HUES48 (cell line): ENCODE measurements around the gene SART3.

Experiments used
- H3K27ac ChIP-seq: one replicate; pipeline ENCODE4 v1.7.0; 2013; ENCODE audit warnings: low read depth, low read length, inconsistent platforms
- H3K27me3 ChIP-seq: 2 replicates; pipeline ENCODE4 v1.6.1; 2013; ENCODE audit warnings: mild to moderate bottlenecking, low read length; ENCODE audit not compliant: control insufficient read depth, insufficient read depth
- H3K36me3 ChIP-seq: 2 replicates; pipeline ENCODE4 v1.6.1; 2013; ENCODE audit warnings: low read length; ENCODE audit not compliant: control insufficient read depth, insufficient read depth
- H3K4me1 ChIP-seq: 2 replicates; pipeline ENCODE4 v1.6.1; 2013; ENCODE audit warnings: mild to moderate bottlenecking, low read length; ENCODE audit not compliant: control insufficient read depth, insufficient read depth
- H3K4me3 ChIP-seq: 2 replicates; pipeline ENCODE4 v1.5.1; 2013; ENCODE audit warnings: mild to moderate bottlenecking, low read depth, low read length
- H3K9ac ChIP-seq: 2 replicates; pipeline ENCODE4 v1.6.1; 2013; ENCODE audit warnings: mild to moderate bottlenecking, low read depth, low read length, moderate library complexity
- H3K9me3 ChIP-seq: 2 replicates; pipeline ENCODE4 v1.6.1; 2013; ENCODE audit warnings: low read length; ENCODE audit not compliant: control insufficient read depth, insufficient read depth

Gene SART3, protein sequence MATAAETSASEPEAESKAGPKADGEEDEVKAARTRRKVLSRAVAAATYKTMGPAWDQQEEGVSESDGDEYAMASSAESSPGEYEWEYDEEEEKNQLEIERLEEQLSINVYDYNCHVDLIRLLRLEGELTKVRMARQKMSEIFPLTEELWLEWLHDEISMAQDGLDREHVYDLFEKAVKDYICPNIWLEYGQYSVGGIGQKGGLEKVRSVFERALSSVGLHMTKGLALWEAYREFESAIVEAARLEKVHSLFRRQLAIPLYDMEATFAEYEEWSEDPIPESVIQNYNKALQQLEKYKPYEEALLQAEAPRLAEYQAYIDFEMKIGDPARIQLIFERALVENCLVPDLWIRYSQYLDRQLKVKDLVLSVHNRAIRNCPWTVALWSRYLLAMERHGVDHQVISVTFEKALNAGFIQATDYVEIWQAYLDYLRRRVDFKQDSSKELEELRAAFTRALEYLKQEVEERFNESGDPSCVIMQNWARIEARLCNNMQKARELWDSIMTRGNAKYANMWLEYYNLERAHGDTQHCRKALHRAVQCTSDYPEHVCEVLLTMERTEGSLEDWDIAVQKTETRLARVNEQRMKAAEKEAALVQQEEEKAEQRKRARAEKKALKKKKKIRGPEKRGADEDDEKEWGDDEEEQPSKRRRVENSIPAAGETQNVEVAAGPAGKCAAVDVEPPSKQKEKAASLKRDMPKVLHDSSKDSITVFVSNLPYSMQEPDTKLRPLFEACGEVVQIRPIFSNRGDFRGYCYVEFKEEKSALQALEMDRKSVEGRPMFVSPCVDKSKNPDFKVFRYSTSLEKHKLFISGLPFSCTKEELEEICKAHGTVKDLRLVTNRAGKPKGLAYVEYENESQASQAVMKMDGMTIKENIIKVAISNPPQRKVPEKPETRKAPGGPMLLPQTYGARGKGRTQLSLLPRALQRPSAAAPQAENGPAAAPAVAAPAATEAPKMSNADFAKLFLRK

DNA sequence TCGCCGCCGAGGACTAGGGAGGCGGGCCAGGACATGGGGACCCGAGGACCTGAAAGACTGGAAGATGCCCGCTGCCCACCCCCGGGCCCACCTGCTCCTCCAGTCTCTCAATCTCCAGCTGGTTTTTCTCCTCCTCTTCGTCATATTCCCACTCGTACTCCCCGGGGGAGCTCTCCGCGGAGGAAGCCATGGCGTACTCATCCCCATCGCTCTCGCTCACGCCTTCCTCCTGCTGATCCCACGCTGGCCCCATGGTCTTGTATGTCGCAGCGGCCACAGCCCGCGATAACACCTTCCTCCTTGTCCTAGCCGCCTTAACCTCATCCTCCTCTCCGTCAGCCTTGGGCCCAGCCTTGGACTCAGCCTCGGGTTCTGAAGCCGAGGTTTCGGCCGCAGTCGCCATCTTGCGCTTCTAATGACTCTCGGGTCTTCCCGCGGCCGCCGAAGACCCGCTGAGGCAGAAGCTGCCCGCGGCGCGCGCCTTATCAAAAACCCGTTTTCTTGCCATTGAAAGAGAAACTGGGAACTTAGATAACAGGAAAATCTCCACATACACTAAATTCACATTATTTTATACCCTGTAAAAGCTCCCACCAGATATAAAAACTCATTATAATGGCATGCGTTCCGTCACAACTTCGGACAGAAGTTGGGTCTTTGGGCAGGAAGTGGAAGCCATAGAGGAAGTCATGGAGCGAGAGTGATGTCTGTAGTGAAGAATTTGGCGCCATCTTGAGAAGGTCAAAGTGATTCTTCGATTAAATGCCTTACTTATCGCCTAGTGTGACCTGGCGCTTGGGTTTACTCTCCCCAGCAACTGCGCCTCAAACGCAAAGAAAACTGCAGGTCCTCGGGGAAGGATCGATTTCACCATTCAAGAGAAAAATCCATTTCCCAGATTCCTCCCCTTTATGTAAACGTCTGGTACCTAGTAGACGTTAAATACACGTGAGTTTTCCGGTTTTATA lies at the start of gene SART3:
Gene SART3 (minus strand): TSS at position 422 of the 968 bp plus-strand sequence. CDS start 19 bp downstream, at position 403.
- no peaks in the 10 kb centered on the region for H3K9me3 ChIP-seq
- no peaks in the 10 kb centered on the region for H3K27me3 ChIP-seq
- peak within 1 kb of the TSS; percentile 99 for H3K4me3 ChIP-seq
- H3K4me1 ChIP-seq, result peaks cover 8% of the 10 kb centered on the region
- peaks cover 46% of the 10 kb centered on the region for H3K36me3 ChIP-seq
- H3K27ac ChIP-seq, result peak within 1 kb of the TSS; percentile 94
- H3K9ac ChIP-seq, result peak within 1 kb of the TSS; percentile 88

DNA sequence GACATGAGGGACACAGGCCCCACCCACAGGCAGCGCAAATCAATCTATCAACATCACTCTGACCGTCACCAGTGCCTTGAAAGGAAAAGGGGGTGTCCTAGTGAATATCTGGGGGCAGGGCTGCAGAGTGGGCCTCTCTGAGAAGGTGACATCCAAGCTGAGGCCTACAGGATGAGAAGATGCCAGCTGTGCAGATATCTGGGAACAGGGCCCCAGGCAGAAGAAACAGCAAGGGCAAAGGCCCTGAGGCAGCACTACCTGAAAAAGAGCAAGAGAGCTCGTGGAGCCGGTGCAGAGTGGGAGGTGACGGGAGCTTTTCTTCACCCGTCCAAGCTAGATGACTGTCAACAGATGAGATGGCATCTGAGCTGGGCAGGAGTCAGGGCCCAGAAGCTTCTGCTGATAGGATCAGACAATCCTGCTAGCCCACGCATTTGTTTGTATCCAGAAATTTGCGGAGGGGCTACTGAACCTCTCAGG lies 49.4 kb upstream of the SART3 start:
- Histone ChIP-seq H3K9me3 (no peaks in the 10 kb centered on the region), H3K4me3 (no peak overlapping the region), H3K9ac (no peak overlapping the region), H3K36me3 (no peaks in the 10 kb centered on the region), H3K4me1 (no peaks in the 10 kb centered on the region; the same call in 1 of the 2 replicates), H3K27me3 (no peaks in the 10 kb centered on the region), H3K27ac (no peak overlapping the region)

DNA sequence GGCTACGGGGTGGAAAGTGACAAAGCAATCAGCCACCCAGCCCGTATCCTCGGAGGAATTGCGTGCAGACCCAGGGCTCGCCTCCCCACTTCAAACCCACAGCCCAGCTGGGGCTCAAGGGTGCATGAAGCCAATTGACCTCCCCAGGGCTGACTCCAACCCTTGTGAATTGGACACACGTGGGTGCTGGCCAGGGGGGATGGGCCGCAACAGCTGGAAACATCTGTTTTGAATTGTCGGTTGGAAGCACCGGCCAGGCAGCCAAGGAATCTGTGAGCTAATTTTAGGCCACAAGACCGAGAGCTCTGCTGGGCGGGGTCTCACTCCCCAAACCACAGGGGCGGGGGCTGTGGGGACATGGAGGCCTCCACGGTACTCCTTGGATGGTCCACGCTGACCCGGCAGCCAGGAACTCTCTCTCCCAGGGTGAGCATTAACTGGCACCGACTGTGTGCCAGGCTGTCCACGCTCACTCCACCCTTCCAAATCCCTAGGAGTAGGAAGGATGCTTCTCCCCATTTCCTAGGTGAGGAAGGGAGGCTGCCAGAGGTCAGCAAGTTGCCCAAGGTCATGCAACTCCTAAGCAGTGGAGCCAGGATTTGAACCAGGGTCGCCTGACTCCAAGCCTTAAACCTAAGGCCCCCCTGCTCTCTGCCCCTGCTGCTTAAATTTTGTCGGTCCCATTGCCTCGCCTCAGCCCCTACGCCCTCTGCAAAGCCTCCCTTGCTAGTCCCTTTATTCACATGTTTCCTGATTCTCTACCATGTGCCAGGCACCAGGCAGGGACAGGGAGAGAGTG lies 48.8 kb upstream of the SART3 start:
- H3K9me3 ChIP-seq, result no peaks in the 10 kb centered on the region
- H3K9ac ChIP-seq, result no peak overlapping the region
- no peaks in the 10 kb centered on the region; the same call in 1 of the 2 replicates for H3K4me1 ChIP-seq
- H3K4me3 ChIP-seq, result no peak overlapping the region
- no peaks in the 10 kb centered on the region for H3K27me3 ChIP-seq
- no peaks in the 10 kb centered on the region for H3K36me3 ChIP-seq
- no peak overlapping the region for H3K27ac ChIP-seq

DNA sequence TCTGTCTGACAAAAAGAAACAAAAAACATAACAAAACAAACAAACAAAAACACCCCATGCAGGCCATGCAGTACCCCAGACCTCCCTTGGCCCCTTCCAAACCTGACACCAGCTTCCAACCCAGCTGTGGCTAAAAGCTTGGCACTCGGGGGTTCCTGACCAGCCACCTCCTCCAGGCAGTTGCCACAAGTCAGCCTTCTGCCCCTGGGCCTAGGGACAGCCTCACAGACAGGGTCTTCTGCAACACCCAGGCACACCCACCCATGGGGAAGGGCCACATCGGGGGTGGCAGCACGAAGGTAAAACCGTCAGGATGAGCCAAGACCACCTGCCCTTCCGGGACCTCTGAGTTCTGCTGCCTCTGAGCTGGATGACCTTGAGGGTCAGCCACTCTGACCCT lies 47.6 kb upstream of the SART3 start:
- Histone ChIP-seq H3K36me3 (no peaks in the 10 kb centered on the region), H3K27ac (no peak overlapping the region), H3K9ac (no peak overlapping the region), H3K27me3 (no peaks in the 10 kb centered on the region), H3K4me3 (no peak overlapping the region), H3K9me3 (no peaks in the 10 kb centered on the region), H3K4me1 (no peaks in the 10 kb centered on the region; the same call in 1 of the 2 replicates)

DNA sequence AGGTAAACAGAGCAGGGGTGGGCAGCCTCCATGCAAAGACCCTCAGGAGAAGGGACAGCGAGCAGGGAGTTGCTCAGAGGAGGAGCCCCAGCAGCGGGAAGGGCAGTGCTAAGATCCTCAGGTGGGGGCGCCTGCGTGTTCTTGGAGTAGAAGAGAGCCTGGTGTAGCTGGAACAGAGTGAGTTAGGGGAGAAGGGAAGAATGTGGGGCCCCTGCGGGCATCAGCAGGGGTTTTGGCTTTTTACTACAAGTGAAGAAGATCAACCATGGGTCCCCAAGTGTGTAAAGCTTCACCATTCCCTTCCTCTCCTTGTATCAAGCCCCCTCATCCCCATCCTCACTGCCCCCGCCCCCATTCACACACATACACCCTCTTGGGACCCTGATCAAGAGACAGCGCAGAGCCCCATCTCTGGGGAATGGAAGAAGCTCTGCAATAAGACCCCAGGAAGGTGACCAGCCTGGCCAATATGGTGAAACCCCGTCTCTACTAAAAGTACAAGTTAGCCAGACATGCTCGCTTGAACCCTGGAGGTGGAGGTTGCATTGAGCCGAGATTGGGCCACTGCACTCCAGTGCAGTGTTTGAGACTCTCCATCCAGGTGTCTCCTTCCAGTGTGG lies 47.1 kb upstream of the SART3 start:
- H3K4me3 ChIP-seq, result no peak overlapping the region
- no peaks in the 10 kb centered on the region; the same call in 1 of the 2 replicates for H3K4me1 ChIP-seq
- H3K27ac ChIP-seq, result no peak overlapping the region
- H3K9me3 ChIP-seq, result no peaks in the 10 kb centered on the region
- no peaks in the 10 kb centered on the region for H3K36me3 ChIP-seq
- H3K9ac ChIP-seq, result no peak overlapping the region
- H3K27me3 ChIP-seq, result no peaks in the 10 kb centered on the region

DNA sequence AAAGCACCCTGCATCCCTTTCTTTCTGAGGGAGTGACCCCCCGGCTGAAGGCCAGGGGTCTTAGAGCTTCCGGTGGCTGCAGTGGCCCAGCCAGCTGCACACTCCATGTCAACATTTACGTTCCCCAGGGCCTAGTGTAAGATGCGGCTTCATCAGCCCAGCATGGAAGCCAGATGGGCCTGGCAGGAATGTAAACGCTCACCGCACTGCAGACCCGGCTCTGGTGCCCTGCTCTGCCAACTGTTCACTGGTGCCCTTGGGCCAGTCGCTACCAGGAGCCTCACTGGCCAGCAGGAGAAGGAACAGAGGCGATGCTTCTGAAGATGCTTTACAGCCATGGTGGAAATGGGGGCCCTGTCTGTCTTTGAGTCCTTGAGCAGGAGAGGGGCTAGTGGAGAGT lies 45.5 kb upstream of the SART3 start:
- Histone ChIP-seq H3K36me3 (no peaks in the 10 kb centered on the region), H3K4me3 (no peak overlapping the region), H3K27ac (no peak overlapping the region), H3K9me3 (no peaks in the 10 kb centered on the region), H3K9ac (no peak overlapping the region), H3K27me3 (no peaks in the 10 kb centered on the region), H3K4me1 (no peaks in the 10 kb centered on the region)

DNA sequence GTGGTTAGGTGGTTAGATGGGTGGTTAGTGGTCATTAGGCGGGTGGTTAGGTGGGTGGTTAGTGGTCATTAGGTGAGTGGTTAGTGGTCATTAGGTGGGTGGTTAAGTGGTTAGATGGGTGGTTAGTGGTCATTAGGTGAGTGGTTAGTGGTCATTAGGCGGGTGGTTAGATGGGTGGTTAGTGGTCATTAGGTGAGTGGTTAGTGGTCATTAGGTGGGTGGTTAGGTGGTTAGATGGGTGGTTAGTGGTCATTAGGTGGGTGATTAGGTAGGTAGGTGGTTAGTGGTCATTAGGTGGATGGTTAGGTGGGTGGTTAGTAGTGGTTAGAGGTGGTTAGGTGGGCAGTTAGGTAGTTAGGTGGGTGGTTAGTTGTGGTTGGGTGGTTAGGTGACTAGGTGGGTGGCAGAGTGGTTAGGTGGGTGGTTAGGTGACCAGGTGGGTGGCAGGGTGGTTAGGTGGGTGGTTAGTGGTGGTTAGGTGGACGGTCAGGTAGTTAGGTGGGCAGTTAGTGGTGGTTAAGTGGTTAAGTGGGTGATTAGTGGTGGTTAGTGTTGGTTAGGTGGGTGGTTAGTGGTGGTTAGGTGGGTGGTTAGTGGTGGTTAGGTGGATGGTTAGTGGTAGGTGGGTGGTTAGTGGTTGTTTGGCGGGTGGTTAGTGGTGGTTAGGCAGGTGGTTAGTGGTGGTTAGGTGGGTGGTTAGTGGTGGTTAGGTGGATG lies 44.9 kb upstream of the SART3 start:
- Histone ChIP-seq H3K9me3 (no peaks in the 10 kb centered on the region), H3K4me3 (no peak overlapping the region), H3K27me3 (no peaks in the 10 kb centered on the region), H3K36me3 (no peaks in the 10 kb centered on the region), H3K9ac (no peak overlapping the region), H3K27ac (no peak overlapping the region), H3K4me1 (no peaks in the 10 kb centered on the region)

DNA sequence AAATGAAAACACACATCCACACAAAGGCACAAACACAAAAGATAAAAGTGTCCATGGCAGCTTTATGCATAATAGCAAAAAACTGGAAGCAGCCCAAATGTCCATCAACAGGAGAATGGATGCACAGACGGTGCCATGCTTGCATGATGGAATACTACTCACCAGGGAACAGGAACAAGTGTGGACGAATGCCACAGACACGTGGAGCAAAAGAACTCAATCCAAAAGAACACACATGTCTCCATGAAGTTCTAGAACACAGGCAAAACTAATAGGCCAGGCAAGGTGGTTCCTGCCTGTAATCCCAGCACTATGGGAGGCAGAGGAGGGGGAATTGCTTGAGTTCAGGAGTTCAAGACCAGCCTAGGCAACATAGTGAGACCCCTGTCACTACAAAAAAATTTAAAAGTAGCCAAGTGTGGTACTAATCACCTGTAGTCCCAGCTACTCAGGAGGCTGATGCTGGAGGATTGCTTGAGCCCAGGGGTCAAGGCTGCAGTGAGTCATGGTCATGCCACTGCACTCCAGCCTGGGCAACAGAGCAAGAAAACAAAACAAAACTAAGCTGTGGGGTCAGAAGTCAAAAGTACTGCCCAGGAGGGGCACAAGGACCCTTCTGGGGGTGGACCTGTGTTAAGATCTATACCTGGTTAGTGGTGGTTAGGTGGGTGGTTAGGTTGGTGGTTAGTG lies 44.2 kb upstream of the SART3 start:
- no peak overlapping the region for H3K9ac ChIP-seq
- no peaks in the 10 kb centered on the region for H3K27me3 ChIP-seq
- H3K27ac ChIP-seq, result no peak overlapping the region

More for the DNA sequence above, 44.2 kb upstream of the SART3 start:
- Histone ChIP-seq H3K4me3 (no peak overlapping the region), H3K4me1 (no peaks in the 10 kb centered on the region), H3K9me3 (no peaks in the 10 kb centered on the region), H3K36me3 (no peaks in the 10 kb centered on the region)
